Astrocyte of the cerebellum (primary cell): Measurements from ENCODE around the gene FLNB.

Source experiments
- DNase-seq: peaks from one replicate; pipeline ENCODE4 v3.0.0-alpha.2; 2011; ENCODE audit warnings: low read depth
- H3K4me3 ChIP-seq: 2 replicates; pipeline ENCODE4 v1.5.1; 2011; ENCODE audit warnings: mild to moderate bottlenecking, low read depth, low read length, moderate library complexity
- CTCF ChIP-seq: IDR thresholded peaks from 2 replicates; pipeline ENCODE4 v1.5.1; 2012; ENCODE audit warnings: low read length, low read depth, moderate library complexity, mild to moderate bottlenecking; ENCODE audit errors: missing control alignments
- in situ Hi-C: cut with HindIII; loops from 2 replicates; pipeline ENCODE4 v1.10.0; 2017; ENCODE audit warnings: low sequenced_read_pairs

The FLNB gene

GRCh38 chr3:58001086-58001467, 7.1 kb upstream of the FLNB start:
- in situ Hi-C loops: loop anchor here (25.0 kb wide), 1 partner anchor 161 kb away; no protein-coding TSS in a partner anchor
- DNase-seq: no peak
- no peak for TF ChIP-seq CTCF

GRCh38 chr3:58001979-58002378, 6.2 kb upstream of the FLNB start:
- no peak for TF ChIP-seq CTCF
- in situ Hi-C loops: loop anchor here (25.0 kb wide), 1 partner anchor 160 kb away; no protein-coding TSS in a partner anchor
- no peak for DNase-seq
- no peak overlapping the region for H3K4me3 ChIP-seq

More at GRCh38 chr3:58001086-58001467, 7.1 kb upstream of the FLNB start:
- H3K4me3 ChIP-seq: no peak overlapping the region

GRCh38 chr3:58003093-58003492, 5.1 kb upstream of the FLNB start:
- no peak for DNase-seq
- in situ Hi-C loops: loop anchor here (25.0 kb wide), 1 partner anchor 159 kb away; no protein-coding TSS in a partner anchor
- TF ChIP-seq CTCF: no peak
- no peak overlapping the region for H3K4me3 ChIP-seq

GRCh38 chr3:58004973-58005372, 3.2 kb upstream of the FLNB start:
- no peak for TF ChIP-seq CTCF
- DNase-seq: no peak
- H3K4me3 ChIP-seq: no peak overlapping the region
- in situ Hi-C loops: loop anchor here (25.0 kb wide), 1 partner anchor 157 kb away; no protein-coding TSS in a partner anchor

- no peak overlapping the region for H3K4me3 ChIP-seq
- in situ Hi-C loops: loop anchor here (25.0 kb wide), 1 partner anchor 157 kb away; no protein-coding TSS in a partner anchor
- DNase-seq: no peak
- no peak for TF ChIP-seq CTCF
These were observed 2.6 kb upstream of the FLNB start for GRCh38 chr3:58005669-58006068.

GRCh38 chr3:58006661-58007060, 1.6 kb upstream of the FLNB start:
- in situ Hi-C loops: loop anchor here (25.0 kb wide), 1 partner anchor 156 kb away; no protein-coding TSS in a partner anchor
- no peak for TF ChIP-seq CTCF
- H3K4me3 ChIP-seq: no peak overlapping the region
- no peak for DNase-seq
